ENCODE results near the gene SPEF2.

DNA sequence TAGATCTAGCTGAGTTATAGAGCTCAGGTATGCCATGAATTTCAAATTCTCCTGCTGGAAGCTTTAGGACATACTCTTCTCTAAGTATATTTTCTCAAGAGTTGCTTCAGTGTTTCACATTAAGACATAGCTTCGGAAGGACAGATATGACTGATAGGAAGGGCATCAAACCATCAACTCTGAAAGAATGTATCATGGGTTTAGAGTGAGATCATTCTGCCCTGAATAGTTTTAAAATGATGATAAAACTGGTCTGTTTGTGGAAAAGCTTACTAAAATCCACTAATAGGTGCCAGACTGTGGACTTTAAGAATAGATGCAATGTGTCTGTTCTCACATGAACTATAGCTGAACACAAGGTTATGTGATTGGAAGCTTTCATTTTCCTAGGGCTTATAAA lies 8.4 kb downstream of the SPEF2 start:
- no peak for TF ChIP-seq CTCF (conservative IDR thresholded peaks at IDR 0.05; ENCODE audit: low read depth in 2 of 2)
- no peak for TF ChIP-seq REST (IDR thresholded peaks at IDR 0.05; ENCODE audit: unreplicated experiment)
- no peak for TF ChIP-seq EZH2 (IDR thresholded peaks at IDR 0.05; ENCODE audit: low read depth, unreplicated experiment)
- no peak for TF ChIP-seq ZNF331 (CRISPR knock-in tag; IDR thresholded peaks at IDR 0.05; ENCODE audit: low read depth)
- no peak for TF ChIP-seq EZH2phosphoT487 (IDR thresholded peaks at IDR 0.05; ENCODE audit: unreplicated experiment)
- no peak for TF ChIP-seq POLR2AphosphoS5 (IDR thresholded peaks at IDR 0.05; ENCODE audit: low read depth)
- no peak for TF ChIP-seq JUNB (IDR thresholded peaks at IDR 0.05; ENCODE audit: unreplicated experiment)
- TF ChIP-seq, protein P1, sequence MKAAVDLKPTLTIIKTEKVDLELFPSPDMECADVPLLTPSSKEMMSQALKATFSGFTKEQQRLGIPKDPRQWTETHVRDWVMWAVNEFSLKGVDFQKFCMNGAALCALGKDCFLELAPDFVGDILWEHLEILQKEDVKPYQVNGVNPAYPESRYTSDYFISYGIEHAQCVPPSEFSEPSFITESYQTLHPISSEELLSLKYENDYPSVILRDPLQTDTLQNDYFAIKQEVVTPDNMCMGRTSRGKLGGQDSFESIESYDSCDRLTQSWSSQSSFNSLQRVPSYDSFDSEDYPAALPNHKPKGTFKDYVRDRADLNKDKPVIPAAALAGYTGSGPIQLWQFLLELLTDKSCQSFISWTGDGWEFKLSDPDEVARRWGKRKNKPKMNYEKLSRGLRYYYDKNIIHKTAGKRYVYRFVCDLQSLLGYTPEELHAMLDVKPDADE (IDR thresholded peaks at IDR 0.05) = no peak
